NCI-H2029 (cell line): Measurements from ENCODE around the gene PTGIR.

Experiments used
- DNase-seq: peaks from one replicate; lab custom pipeline; 2025; lab: John Stamatoyannopoulos, UW

PTGIR gene, protein sequence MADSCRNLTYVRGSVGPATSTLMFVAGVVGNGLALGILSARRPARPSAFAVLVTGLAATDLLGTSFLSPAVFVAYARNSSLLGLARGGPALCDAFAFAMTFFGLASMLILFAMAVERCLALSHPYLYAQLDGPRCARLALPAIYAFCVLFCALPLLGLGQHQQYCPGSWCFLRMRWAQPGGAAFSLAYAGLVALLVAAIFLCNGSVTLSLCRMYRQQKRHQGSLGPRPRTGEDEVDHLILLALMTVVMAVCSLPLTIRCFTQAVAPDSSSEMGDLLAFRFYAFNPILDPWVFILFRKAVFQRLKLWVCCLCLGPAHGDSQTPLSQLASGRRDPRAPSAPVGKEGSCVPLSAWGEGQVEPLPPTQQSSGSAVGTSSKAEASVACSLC

DNA sequence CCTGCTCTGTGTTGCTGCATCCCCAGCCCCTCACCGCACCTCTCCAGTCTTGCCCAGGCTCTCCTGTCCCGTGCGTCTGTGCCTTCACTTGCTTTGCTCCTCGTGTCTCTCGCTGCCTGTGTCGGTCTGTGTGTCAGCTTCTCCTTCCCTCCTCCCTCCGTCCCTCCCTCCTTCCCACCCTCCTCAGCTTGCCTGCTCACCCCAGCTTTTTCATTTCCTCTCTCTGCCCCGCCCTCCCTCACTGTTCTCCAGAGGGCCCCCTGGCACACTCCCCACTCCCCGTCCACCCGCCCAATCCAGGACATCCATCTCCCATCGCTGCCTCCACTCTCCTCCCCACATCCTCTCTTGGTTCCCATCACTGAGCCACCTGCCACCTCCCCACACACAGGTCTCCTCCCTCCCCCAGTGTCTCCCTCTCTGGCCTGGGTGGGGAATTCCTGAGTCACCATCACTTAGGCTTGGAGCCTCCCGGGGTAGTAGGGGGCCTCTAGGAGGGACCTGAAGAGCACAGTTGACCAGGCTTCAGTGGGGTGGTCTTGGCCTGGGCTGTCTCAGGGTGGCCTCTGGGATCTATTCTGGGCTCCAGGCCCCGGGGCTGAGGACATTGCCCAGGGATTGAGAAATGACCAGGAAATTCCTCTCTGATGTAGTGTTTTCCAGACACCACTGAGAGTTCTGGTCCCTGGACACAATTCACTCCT lies at the start of gene PTGIR:
PTGIR (minus strand) TSS at position 132 of the 704 bp plus-strand sequence. CDS start 864 bp downstream, outside the sequence.
- DNase-seq = no peak

DNA sequence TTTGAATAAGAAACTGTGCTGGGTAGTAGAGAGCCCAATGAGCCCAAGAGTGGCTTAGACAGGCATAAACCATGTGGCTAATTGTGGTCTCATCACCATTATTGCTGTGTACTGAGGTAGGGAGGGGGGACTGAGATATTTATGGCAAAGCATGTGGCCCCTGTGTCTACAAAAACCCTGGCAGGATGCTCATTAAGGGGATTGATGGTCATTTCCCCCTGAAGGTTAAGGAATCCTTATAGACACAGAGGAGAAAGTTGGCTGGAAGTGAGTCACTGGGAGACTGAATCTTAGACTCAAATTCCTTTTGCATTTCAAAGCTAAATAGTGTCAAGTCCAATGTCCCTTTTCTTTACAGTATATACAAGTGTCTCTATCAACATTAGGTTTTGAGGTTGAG lies 45.9 kb upstream of the PTGIR start:
- no peak for DNase-seq

DNA sequence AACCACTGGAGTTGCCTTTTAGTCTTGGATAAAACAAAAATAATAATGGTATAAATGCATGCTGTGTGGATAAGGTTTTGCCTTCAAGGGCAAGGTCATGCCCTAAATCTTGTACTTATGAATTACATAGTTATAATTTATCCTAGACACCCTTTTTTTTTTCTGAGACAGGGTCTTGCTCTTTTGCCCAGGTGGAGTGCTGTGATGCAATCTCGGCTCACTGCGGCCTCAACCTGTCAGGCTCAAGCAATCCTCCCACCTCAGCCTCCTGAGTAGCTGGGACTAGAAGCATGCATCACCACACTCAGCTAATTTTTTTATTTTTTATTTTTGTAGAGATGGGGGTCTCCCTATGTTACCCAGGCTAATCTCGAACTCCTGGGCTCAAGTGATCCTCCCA lies 43.8 kb upstream of the PTGIR start:
- no peak for DNase-seq

DNA sequence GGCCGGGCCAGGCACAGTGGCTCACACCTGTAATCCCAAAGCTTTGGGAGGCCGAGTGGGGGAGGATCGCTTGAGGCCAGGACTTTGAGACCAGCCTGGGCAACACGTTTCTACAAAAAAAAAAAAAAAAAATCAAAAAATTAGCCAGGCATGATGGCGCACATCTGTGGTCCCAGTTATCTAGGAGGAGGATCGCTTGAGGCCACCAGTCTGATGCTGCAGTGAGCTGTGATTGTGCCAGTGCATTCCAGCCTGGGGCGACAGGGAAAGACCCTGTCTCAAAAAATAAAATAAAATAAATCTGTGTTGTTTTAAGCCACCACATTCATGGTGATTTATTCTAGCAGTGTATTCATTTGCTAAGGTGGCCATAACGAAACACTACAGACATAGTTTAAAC lies 40.2 kb upstream of the PTGIR start:
- no peak for DNase-seq

DNA sequence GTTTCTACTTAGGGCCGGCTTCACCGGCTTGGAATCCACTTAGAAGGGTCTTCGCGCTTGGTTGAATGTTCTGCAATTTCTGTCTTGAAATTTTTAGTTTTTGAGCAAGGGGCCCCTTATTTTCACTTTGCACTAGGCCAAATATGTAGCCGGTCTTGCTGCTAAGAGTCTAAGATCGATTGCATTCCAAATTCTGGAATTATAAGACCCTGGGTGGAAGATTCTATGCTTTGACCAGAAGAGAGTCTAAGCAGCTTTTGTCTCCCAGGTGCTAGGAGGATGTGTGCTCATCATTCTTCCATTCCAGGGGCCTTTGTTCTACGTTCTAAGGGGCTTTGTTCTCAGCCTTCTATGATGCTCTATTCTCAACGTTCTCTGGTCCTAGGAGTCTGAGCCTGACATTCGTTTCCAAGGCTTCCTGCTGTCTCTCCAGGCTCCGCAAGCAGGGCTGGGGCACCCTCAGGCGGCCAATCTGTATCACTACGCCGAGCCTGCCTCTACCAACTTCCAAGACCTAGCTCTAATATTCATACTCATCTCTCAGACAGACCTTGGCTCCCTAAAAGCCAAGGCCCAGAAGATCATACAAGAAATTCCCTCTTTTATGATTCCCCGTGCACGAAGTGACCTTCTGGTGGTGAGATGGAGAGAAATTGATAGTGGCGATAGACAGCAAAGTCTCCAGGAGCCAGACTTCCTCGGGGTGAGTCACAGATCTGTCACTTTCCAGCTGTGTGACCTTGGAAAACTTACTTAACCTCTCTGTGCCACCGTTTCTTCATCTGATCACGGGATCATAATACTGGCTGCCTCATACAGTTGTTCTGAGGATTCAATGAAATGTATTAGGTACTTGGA lies 37.1 kb upstream of the PTGIR start:
- DNase-seq = peak; percentile 86

DNA sequence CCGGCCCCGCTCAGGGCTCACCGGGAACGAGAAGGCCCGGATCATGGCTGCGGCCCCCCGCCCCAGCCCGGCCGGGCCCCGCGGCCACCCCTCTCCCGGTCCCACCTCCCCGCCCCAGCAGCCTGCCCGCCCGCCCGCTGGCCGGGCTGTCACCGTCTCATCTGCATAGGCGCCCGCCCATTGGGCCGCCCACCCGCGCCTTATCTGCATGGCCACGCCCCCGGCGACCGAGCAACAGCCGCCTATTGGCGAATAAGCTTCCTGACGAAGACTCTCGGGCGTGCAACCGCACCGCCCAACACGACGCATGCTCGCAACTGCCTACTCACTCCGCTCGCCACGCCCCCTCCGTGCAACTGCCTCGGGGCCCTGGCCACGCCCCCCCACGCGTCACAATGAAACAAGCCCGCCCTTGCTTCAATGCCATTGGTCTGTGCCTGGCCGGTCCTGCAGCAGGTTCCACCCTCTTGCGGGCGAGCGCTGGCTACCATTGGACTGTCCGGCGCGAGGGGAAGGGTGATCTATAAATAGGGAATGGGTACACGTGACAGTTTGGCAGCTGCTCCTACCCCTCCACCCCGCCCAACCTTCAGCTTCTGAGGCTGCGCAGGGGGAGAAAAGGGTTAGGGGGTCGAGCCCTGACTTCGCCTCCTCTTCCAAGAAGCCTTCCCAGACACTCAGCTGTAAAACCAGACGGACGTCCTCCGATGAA lies 36.3 kb upstream of the PTGIR start, which contains the start of gene DACT3:
DACT3 (minus strand) TSS at position 163 of the 712 bp plus-strand sequence; CDS start at position 45, 118 bp downstream.
- DNase-seq = peak; percentile 100

DNA sequence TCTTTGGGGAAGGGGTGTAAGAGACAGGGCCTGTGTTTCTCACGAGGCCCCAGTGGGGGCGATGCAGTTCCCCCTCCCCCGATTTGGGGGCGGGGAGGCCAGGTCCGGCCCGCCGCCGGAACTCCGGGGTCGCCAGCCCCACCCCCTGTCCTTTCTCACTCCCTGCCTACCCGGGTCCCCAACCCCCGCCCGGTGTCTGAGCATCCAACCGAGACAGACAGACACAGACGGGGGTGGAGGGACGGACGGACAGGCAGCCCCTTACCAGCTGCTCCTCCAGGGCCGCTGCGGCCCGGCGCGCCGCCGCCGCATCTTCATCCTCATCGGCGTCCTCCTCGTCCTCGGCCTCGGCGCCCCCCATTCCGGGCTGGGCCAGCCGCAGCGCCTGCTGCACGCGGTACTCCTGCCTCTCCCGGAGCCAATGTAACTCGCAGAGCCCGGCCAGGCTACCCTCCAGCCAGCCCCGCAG lies 35.7 kb upstream of the PTGIR start:
- DNase-seq = no peak

DNA sequence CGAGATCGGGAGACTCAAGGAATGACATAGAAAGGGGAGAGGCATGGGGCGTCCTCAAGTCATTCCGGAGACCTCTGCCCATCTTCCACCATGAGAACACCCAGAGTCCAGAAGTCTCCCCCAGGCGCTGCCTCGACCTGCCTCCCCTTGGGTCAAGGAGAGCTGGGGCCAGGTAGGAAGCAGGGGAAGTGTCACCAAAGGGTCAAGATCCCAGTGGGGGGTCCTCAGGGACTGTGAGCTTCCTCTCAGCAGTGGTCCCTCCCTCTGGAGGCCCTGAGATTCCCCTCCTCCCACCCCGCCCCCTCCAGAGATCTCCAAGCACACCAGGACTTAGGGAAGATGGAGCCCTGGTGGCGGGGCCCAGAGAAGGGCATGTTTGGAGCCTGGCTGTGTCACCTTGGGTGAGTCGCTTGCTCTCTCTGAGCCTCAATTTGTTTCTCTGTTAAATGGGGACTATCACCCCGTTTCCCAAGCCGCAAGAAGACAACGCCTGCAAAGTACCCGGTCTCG lies 35.2 kb upstream of the PTGIR start:
- no peak for DNase-seq

DNA sequence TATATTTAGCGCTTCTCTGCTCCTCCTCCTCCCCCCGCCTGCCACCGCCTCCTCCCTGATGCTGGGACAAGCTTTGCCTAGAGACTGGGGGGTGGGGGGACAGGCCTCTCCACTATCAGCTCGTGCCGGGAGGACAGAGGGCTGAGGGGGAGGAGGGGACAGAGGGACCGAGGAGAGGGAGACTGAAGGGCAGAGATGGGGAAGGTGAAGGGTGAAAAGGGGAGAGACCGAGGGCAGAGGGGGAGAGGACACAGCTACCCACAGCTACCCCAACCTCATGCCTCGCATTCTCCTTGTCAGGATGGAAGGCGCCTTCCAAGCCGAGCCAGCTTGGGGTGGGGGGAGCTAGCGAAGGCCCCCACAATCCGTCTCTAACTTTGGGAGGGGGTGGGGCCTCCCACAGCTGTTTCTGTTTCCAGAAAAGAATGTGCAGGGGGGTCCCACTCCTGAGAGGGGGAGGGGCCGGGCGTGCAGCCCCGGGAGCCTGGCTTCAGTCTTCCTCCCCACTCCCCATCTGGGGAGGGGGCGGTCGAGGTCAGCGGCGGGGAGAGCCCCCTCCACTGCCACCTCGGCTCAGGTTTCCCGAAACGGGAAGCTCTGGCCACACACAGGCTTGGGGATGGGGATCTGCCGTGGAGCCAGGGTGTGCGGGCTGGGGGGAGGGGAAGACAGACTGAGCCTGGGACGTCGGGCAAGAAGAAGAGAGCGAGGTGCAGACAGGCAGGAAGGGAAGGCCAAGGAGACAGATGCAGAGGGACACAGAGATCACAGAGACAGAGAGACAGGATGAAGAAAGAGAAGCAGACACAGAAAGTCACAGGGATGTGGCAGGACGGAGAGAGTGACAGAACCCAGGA lies 34.5 kb upstream of the PTGIR start:
- DNase-seq = no peak

DNA sequence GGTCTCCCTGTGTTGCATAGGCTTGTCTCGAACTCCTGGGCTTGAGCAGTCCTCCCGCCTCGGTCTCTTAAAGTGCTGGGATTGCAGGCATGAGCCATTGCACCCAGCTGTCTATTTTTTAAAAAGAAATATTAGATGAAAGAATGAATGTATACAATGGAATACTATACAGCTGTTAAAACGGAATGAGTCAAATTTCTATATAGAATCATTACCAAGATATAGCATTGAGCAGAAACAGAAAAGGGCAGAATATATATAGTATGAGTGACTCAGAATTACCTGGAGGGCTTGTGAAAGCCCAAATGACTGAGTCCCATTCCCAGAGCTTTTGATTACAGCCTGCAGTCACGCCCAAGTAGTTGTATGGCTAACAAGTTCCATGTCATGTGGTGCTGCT lies 31.7 kb upstream of the PTGIR start:
- no peak for DNase-seq

DNA sequence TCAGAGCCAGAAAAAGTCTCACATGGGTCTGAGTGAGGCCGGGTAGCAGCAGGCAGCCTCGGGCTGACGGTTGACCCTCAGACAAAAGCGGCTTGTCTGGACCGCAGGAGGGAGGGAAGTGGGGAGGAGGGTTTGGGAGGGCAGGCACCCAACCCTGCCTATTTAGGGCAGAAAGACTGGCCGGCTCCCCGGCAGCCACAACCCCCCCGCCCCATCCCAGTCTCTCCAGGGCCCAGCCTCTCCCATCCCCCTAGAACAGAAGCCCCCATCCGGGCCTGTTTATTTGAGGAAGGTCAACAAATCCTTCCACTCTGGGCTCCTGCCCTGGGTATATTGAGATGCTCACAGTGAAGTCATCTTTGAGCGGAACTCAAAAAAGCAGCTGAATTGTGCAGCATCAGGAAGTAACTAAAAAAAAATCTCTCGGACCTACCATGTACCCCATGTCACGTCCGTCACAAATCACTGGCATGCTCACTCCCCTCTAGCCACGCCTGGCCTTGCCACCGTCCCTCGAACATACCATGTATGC lies 29.8 kb upstream of the PTGIR start:
- DNase-seq = no peak

DNA sequence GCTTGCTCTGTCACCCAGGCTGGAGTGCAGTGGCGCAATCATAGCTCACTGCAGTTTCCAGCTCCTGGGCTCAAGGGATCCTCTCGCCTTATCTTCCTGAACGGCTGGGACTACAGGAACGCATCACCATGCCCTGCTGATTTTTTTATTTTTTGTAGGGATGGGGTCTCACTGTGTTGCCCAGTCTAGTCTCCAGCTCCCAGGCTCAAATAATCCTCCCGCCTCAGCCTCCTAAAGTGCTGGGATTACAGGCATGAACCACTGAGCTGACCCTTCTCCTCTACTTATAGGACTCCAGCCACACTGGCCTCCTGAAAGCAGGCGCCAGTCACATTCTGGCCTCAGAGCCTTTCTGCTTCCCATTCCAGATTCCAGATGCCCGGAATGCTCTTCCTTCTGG lies 25.6 kb upstream of the PTGIR start:
- no peak for DNase-seq

DNA sequence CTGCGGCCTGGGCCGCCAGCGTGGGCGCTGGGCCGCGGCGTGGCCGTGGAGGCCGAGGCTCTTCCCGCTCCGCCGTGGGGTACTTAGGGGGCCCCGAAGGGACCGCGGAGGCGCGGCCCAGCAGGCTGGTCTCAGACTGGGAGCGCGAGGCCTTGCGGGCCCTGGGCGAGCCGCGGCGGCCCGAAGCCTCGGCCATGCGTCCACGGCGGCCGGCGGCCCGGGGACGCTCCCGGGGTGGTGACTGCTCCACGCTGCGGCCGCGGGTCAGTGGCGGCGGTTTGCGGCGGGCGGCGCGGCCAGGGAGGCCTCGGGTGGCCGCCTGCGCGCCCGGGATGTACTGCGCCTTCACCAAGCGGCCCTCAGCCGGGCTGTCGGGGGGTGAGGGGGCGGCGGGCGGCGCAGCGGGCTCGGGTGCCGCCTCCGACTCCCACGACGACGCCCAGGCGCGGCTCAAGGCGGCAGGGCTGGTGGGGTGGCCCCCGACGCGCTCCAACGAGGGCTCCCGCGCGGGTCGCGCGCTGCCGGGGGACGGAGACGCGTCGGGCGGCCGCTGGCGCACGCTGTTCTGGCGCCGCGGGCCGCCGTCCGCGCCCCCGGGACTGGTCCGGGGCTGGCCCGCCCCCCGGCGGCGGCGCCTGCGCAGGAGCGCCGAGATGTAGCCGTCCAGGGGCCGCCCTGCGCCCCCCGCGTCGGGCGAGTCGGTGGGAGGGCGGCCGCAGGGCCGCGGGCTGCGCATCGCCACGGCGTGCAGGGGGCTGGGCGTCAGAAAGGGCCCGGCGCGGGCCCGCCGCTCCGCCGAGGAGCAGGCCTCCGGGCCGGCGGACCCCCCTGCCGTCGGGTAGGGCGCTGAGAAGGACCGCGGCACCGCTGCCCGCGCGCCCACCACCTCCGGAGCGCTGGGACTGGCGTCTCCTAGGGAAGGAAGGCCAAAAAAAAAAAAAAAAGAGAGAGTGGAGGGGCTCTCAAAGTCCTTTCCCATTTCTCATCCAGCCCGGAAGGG lies 24.4 kb upstream of the PTGIR start:
- no peak for DNase-seq

DNA sequence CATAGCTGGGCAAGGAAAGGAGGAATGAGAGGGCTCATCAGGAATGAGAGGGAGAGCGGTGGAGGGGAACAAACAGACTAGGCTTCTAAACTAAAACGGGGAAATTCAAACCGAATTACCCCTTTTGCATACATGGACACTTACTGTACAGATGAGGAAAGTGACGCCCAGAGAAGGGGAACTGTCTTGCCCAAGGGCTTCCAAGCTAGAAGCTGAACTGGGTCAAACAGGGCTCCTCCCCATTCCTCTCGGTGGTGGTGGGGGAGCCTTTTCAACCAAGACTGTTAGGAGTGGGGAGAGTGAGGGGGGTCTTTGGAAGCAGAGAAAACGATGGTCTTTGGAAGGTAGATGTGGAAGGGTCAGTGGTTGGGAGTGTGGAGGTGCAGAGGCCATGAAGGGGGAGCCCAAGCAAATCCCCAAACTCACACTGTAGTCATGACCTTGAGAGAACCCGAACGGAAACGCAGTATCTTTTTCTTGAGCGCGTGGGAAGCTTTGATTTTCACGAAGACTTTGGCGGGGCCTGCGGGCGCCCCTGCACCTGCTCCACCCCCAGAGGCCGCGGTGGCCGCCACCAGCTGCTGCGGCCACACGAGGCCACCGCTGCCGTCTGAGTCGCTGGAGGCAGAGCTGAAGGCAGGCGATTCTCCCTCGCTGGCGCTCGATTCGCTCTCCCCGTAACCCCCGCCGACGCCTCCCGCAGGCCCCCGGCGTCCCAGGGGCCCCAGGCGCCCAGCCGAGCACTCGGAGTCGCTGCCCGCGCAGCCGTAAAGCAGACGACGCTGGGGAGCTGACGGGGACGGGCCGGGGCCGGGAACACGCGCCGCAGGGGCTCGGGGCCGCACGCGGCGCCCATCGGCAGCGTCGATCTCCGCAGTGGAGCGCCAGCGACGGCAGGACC lies 23.4 kb upstream of the PTGIR start:
- DNase-seq = no peak

DNA sequence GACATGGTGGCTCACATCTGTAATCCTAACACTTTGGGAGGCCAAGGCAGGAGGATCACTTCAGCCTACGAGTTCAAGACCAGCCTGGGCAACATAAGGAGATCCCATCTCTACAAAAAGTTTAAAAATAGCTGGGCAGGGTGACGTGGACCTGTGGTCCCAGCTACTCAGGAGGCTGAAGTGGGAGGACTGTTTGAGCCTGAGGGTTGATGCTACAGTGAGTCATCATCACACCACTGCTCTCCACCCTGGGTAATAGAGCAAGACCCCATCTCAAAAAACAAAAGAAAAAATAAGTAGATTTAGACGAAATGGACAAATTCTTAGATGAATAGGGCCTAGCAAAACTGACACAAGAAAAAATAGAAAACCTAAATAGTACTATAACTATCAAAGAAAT lies 21.5 kb upstream of the PTGIR start:
- no peak for DNase-seq

DNA sequence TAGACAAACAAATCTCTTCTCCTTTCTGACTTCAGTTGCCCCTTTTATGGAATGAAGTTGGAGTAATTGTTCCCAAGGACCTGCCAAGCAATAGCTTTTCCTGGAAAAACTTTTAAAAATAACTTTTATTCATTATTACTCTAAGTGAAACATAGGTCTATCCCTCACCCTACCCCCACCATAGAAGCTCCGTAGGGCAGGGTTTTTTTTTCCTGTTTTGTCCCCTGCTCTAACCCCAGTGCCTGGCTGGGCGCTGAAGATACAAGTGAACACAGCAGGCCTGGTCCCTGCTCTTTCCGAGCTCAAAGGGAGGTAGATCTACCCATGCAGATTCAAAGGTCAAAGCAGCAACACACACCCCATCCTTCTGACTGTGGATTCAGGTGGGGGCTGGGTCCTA lies 19.8 kb upstream of the PTGIR start:
- no peak for DNase-seq

DNA sequence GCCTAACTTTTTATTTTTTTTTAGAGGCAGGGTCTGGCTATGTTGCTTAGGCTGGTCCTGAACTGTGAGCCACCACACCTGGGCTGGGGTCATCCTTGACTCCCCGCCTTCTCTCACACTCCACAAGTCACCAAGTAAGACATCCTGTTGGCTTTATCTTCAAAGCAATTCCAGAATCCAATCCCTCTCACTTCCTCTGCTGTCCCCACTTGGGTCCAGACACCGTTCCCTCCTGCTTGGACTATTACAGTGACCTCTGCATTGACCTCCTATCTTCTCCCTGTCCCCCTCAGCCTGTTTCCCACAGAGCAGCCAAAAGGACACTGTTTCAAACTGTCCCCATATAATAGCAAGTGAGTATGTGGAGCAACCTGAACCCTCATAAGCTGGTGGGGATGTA lies 15.8 kb upstream of the PTGIR start:
- DNase-seq = no peak
